ENCODE results near the gene ARHGAP42. TPM values are rescaled to one million over a fixed set of nuclear protein-coding genes. Genes with fewer than 3 reads are reported as not detected.
"Not testable (repeated sequence)": the region's sequence is repeated elsewhere in the genome, so short reads cannot be mapped to it uniquely, and the experiment has no call there.

Gene ARHGAP42
- total RNA-seq, 1 experiment from 2014 or later: 11.5 TPM

GRCh38 chr11:100746448-100746847 is 59.4 kb downstream of the ARHGAP42 start:
- in situ Hi-C loops (cut with HindIII; ENCODE audit: low pct_unique_long_range_greater_than_20kb, low sequenced_read_pairs): no loop called here

GRCh38 chr11:100748153-100748552 is 61.1 kb downstream of the ARHGAP42 start:
- no peak for DNase-seq (ENCODE audit: low read depth)
- in situ Hi-C loops (cut with HindIII; ENCODE audit: low pct_unique_long_range_greater_than_20kb, low sequenced_read_pairs): no loop called here

More at GRCh38 chr11:100746448-100746847, 59.4 kb downstream of the ARHGAP42 start:
- no peak for DNase-seq (ENCODE audit: low read depth)

GRCh38 chr11:100749887-100750565 is 62.9 kb downstream of the ARHGAP42 start:
- in situ Hi-C loops (cut with HindIII; ENCODE audit: low pct_unique_long_range_greater_than_20kb, low sequenced_read_pairs): not testable (repeated sequence)
- DNase-seq (ENCODE audit: low read depth): peak; percentile 75

- in situ Hi-C loops (cut with HindIII; ENCODE audit: low pct_unique_long_range_greater_than_20kb, low sequenced_read_pairs); DNase-seq (ENCODE audit: low read depth): not testable (repeated sequence)
Observed at GRCh38 chr11:100750566-100750891, 63.4 kb downstream of the ARHGAP42 start.

- DNase-seq (ENCODE audit: low read depth): peak; percentile 39
- in situ Hi-C loops (cut with HindIII; ENCODE audit: low pct_unique_long_range_greater_than_20kb, low sequenced_read_pairs): no loop called here
Observed at GRCh38 chr11:100752371-100753171, 65.5 kb downstream of the ARHGAP42 start.

GRCh38 chr11:100753172-100753543 is 66.1 kb downstream of the ARHGAP42 start:
- no peak for DNase-seq (ENCODE audit: low read depth)
- in situ Hi-C loops (cut with HindIII; ENCODE audit: low pct_unique_long_range_greater_than_20kb, low sequenced_read_pairs): no loop called here

GRCh38 chr11:100753571-100753970 is 66.5 kb downstream of the ARHGAP42 start:
- peak; percentile 10 for DNase-seq (ENCODE audit: low read depth)
- in situ Hi-C loops (cut with HindIII; ENCODE audit: low pct_unique_long_range_greater_than_20kb, low sequenced_read_pairs): no loop called here

GRCh38 chr11:100756559-100756958 is 69.5 kb downstream of the ARHGAP42 start:
- no peak for DNase-seq (ENCODE audit: low read depth)
- in situ Hi-C loops (cut with HindIII; ENCODE audit: low pct_unique_long_range_greater_than_20kb, low sequenced_read_pairs): no loop called here

GRCh38 chr11:100757646-100758045 is 70.6 kb downstream of the ARHGAP42 start:
- in situ Hi-C loops (cut with HindIII; ENCODE audit: low pct_unique_long_range_greater_than_20kb, low sequenced_read_pairs): no loop called here
- DNase-seq (ENCODE audit: low read depth): no peak

- no peak for DNase-seq (ENCODE audit: low read depth)
- in situ Hi-C loops (cut with HindIII; ENCODE audit: low pct_unique_long_range_greater_than_20kb, low sequenced_read_pairs): no loop called here
Observed at GRCh38 chr11:100759106-100759505, 72.0 kb downstream of the ARHGAP42 start.

GRCh38 chr11:100759856-100760255 is 72.8 kb downstream of the ARHGAP42 start:
- no peak for DNase-seq (ENCODE audit: low read depth)
- in situ Hi-C loops (cut with HindIII; ENCODE audit: low pct_unique_long_range_greater_than_20kb, low sequenced_read_pairs): no loop called here

- in situ Hi-C loops (cut with HindIII; ENCODE audit: low pct_unique_long_range_greater_than_20kb, low sequenced_read_pairs): no loop called here
- no peak for DNase-seq (ENCODE audit: low read depth)
Observed at GRCh38 chr11:100760744-100761143, 73.7 kb downstream of the ARHGAP42 start.

GRCh38 chr11:100761841-100762240 is 74.8 kb downstream of the ARHGAP42 start:
- in situ Hi-C loops (cut with HindIII; ENCODE audit: low pct_unique_long_range_greater_than_20kb, low sequenced_read_pairs): no loop called here
- no peak for DNase-seq (ENCODE audit: low read depth)

- in situ Hi-C loops (cut with HindIII; ENCODE audit: low pct_unique_long_range_greater_than_20kb, low sequenced_read_pairs): no loop called here
- DNase-seq (ENCODE audit: low read depth): no peak
Observed at GRCh38 chr11:100766764-100767163, 79.7 kb downstream of the ARHGAP42 start.

- no peak for DNase-seq (ENCODE audit: low read depth)
- in situ Hi-C loops (cut with HindIII; ENCODE audit: low pct_unique_long_range_greater_than_20kb, low sequenced_read_pairs): no loop called here
Observed at GRCh38 chr11:100769165-100769564, 82.1 kb downstream of the ARHGAP42 start.

- in situ Hi-C loops (cut with HindIII; ENCODE audit: low pct_unique_long_range_greater_than_20kb, low sequenced_read_pairs): no loop called here
- no peak for DNase-seq (ENCODE audit: low read depth)
Observed at GRCh38 chr11:100769617-100770016, 82.5 kb downstream of the ARHGAP42 start.

GRCh38 chr11:100774132-100774531 is 87.0 kb downstream of the ARHGAP42 start:
- in situ Hi-C loops (cut with HindIII; ENCODE audit: low pct_unique_long_range_greater_than_20kb, low sequenced_read_pairs): no loop called here
- DNase-seq (ENCODE audit: low read depth): no peak

- DNase-seq (ENCODE audit: low read depth): peak; percentile 95
- in situ Hi-C loops (cut with HindIII; ENCODE audit: low pct_unique_long_range_greater_than_20kb, low sequenced_read_pairs): no loop called here
Observed at GRCh38 chr11:100774859-100775258, 87.8 kb downstream of the ARHGAP42 start.

GRCh38 chr11:100776212-100776896 is 89.3 kb downstream of the ARHGAP42 start:
- in situ Hi-C loops (cut with HindIII; ENCODE audit: low pct_unique_long_range_greater_than_20kb, low sequenced_read_pairs): no loop called here
- DNase-seq (ENCODE audit: low read depth): peak; percentile 97
